Liver (tissue), 9 donors: ENCODE measurements around the gene APRT. TPM values are rescaled to one million over a fixed set of nuclear protein-coding genes. Genes with fewer than 3 reads are reported as not detected.
A peak's percentile ranks its signal among the peaks of the same experiment; 100 is the strongest.

Experiments
- DNase-seq: peaks from one replicate; pipeline ENCODE4 v3.0.0-alpha.2; 2017; ENCODE audit warnings: low spot score
- H3K27ac ChIP-seq, 2 donors: one replicate each; pipeline ENCODE4 v1.7.0; 2013; ENCODE audit warnings: inconsistent platforms in 2 of 2, low read length in 2 of 2, control low read depth in 1 of 2, low read depth in 1 of 2, mild to moderate bottlenecking in 1 of 2
- H3K27me3 ChIP-seq, 4 donors: one replicate each; pipeline versions ENCODE4 v1.6.1 to v1.7.0; 2013; ENCODE audit warnings: low read length in 3 of 4, inconsistent platforms in 1 of 4, mild to moderate bottlenecking in 1 of 4, moderate library complexity in 1 of 4; ENCODE audit not compliant: control insufficient read depth in 4 of 4, insufficient read depth in 4 of 4
- H3K36me3 ChIP-seq, 4 donors: one replicate each; pipeline versions ENCODE4 v1.6.1 to v1.7.0; 2013; ENCODE audit warnings: low read length in 3 of 4, mild to moderate bottlenecking in 3 of 4, low read depth in 1 of 4, moderate library complexity in 1 of 4; ENCODE audit not compliant: control insufficient read depth in 4 of 4, insufficient read depth in 3 of 4
- H3K4me1 ChIP-seq, 4 donors: one replicate each; pipeline versions ENCODE4 v1.6.1 to v1.7.0; 2013; ENCODE audit warnings: low read length in 3 of 4, mild to moderate bottlenecking in 3 of 4, moderate library complexity in 1 of 4; ENCODE audit not compliant: control insufficient read depth in 4 of 4, insufficient read depth in 4 of 4
- H3K4me3 ChIP-seq, 3 donors: one replicate each; pipeline versions ENCODE4 v1.6.1 to v1.7.0; 2013; ENCODE audit warnings: low read length in 3 of 3, control low read depth in 1 of 3, low read depth in 1 of 3, mild to moderate bottlenecking in 1 of 3
- H3K9ac ChIP-seq, 2 donors: one replicate each; pipeline ENCODE4 v1.7.0; 2013; ENCODE audit warnings: low read length in 2 of 2, mild to moderate bottlenecking in 2 of 2, moderate library complexity in 2 of 2, control low read depth in 1 of 2, low read depth in 1 of 2
- H3K9me3 ChIP-seq, 4 donors: one replicate each; pipeline versions ENCODE4 v1.6.1 to v1.7.0; 2013; ENCODE audit warnings: low read length in 3 of 4; ENCODE audit not compliant: control insufficient read depth in 4 of 4
- ATF3 ChIP-seq: IDR thresholded peaks from 2 replicates; pipeline ENCODE4 v1.6.1; 2016; ENCODE audit warnings: antibody characterized with exemption
- CTCF ChIP-seq: fragments of 150-350 bp; IDR thresholded peaks from 2 replicates; pipeline ENCODE4 v1.5.1; 2017; ENCODE audit warnings: improper control_type of control experiment, low read depth, low read length; ENCODE audit not compliant: missing input control
- EGR1 ChIP-seq, 2 donors: IDR thresholded peaks; 2 replicates each; pipeline ENCODE4 v1.6.1; 2016 to 2018; ENCODE audit warnings: antibody characterized with exemption in 2 of 2, low read depth in 2 of 2
- FOXA1 ChIP-seq: IDR thresholded peaks from 2 replicates; pipeline ENCODE4 v1.6.1; 2016; ENCODE audit warnings: antibody characterized with exemption
- FOXA2 ChIP-seq: IDR thresholded peaks from 2 replicates; pipeline ENCODE4 v1.6.1; 2016; ENCODE audit warnings: antibody characterized with exemption
- GABPA ChIP-seq, 2 donors: IDR thresholded peaks in 1 of 2; conservative IDR thresholded peaks in 1 of 2; 2 replicates each; pipeline ENCODE4 v1.6.1; 2016; ENCODE audit warnings: antibody characterized with exemption in 2 of 2, mild to moderate bottlenecking in 1 of 2, moderate library complexity in 1 of 2
- HNF4A ChIP-seq, 2 donors: conservative IDR thresholded peaks; 2 replicates each; pipeline ENCODE4 v1.6.1; 2016; ENCODE audit warnings: antibody characterized with exemption in 2 of 2, mild to moderate bottlenecking in 2 of 2
- HNF4G ChIP-seq: IDR thresholded peaks from 2 replicates; pipeline ENCODE4 v1.6.1; 2016; ENCODE audit warnings: antibody characterized with exemption
- JUND ChIP-seq, 2 donors: IDR thresholded peaks; 2 replicates each; pipeline ENCODE4 v1.6.1; 2016; ENCODE audit warnings: antibody characterized with exemption in 2 of 2
- MAX ChIP-seq: IDR thresholded peaks from 2 replicates; pipeline ENCODE4 v1.6.1; 2016; ENCODE audit warnings: antibody characterized with exemption
- NR2F2 ChIP-seq: IDR thresholded peaks from 2 replicates; pipeline ENCODE4 v1.6.1; 2016; ENCODE audit warnings: antibody characterized with exemption
- RAD21 ChIP-seq, 2 donors: IDR thresholded peaks; 2 replicates each; pipeline ENCODE4 v1.6.1; 2016; ENCODE audit warnings: antibody characterized with exemption in 2 of 2, mild to moderate bottlenecking in 2 of 2
- REST ChIP-seq: IDR thresholded peaks from 2 replicates; pipeline ENCODE4 v1.6.1; 2016; ENCODE audit warnings: antibody characterized with exemption, mild to moderate bottlenecking
- RXRA ChIP-seq, 2 donors: IDR thresholded peaks; 2 replicates each; pipeline ENCODE4 v1.6.1; 2017 to 2018; ENCODE audit warnings: antibody characterized with exemption in 2 of 2, mild to moderate bottlenecking in 1 of 2
- SP1 ChIP-seq: IDR thresholded peaks from 2 replicates; pipeline ENCODE4 v1.6.1; 2018; ENCODE audit warnings: antibody characterized with exemption, mild to moderate bottlenecking
- TAF1 ChIP-seq: conservative IDR thresholded peaks from 2 replicates; pipeline ENCODE4 v1.6.1; 2016; ENCODE audit warnings: antibody characterized with exemption, mild to moderate bottlenecking
- YY1 ChIP-seq: IDR thresholded peaks from 2 replicates; pipeline ENCODE4 v1.6.1; 2016; ENCODE audit warnings: antibody characterized with exemption, mild to moderate bottlenecking
- ZBTB33 ChIP-seq: IDR thresholded peaks from 2 replicates; pipeline ENCODE4 v1.6.1; 2016; ENCODE audit warnings: antibody characterized with exemption
- WGBS: extraction: QIAGEN DNeasy Blood & Tissue Kit; methylation state at CpG from one replicate; pipeline ENCODE4 v1.1.7; 2013; 5-methylcytosine and 5-hydroxymethylcytosine counted together
- polyA plus RNA-seq, 2 donors: library from polyadenylated mRNA; stranded (reverse) in 1 of 2; unstranded in 1 of 2; fragments of 200-250 nt in 1 of 2; fragments of >200 nt in 1 of 2; fragmentation: Nextera tagmentation in 1 of 2; extraction: Ambion mirVana in 1 of 2; gene quantifications; one replicate each; pipeline versions ENCODE4 v1.2.1 to v1.2.3, GENCODE V29; 2013 to 2015
- total RNA-seq, 2 donors: library from RNA; depleted of rRNA; stranded (reverse); fragments of >200 nt; gene quantifications; one replicate each; pipeline ENCODE4 v1.2.3, GENCODE V29; 2014
- donor health status: healthy.
- donor health status: healthy.
- donor health status: healthy.
- donor health status: healthy.
- donor health status: healthy.

The APRT gene
- total and polyA plus RNA-seq, 4 donors: 27.9 to 160 (median 94.4) TPM

GRCh38 chr16:88784074-88784855 is 27.5 kb downstream of the APRT start:
- TF ChIP-seq CTCF (peak; percentile 42), GABPA (IDR thresholded peaks at IDR 0.05 in 1 of 2, conservative IDR thresholded peaks at IDR 0.05 in 1 of 2) (no peak), RAD21 (IDR thresholded peaks at IDR 0.05) (peak; percentile 26 to 68)
- H3K9ac ChIP-seq: peak overlapping the region in 1 of 2 donors; percentile 28
- no peaks in the 10 kb centered on the region for H3K27me3 ChIP-seq
- peak overlapping the region; percentile 14 to 91 (median 57) for H3K4me3 ChIP-seq
- H3K36me3 ChIP-seq: no peaks in the 10 kb centered on the region
- 4% methylated on average over 74 of the region's 74 CpGs for WGBS
- peak overlapping the region; percentile 50 to 90 for H3K27ac ChIP-seq
- no peaks in the 10 kb centered on the region for H3K9me3 ChIP-seq
- H3K4me1 ChIP-seq: peaks cover 19 to 67% (median 46%) of the 10 kb centered on the region in 4 donors
- peak; percentile 76 for DNase-seq

GRCh38 chr16:88783391-88784073 is 28.2 kb downstream of the APRT start:
- H3K4me1 ChIP-seq: peaks cover 19 to 69% (median 46%) of the 10 kb centered on the region in 4 donors
- H3K27me3 ChIP-seq: no peaks in the 10 kb centered on the region
- TF ChIP-seq RAD21 (IDR thresholded peaks at IDR 0.05) (peak in 1 of 2 donors; percentile 20), MAX (no peak), HNF4G (no peak), GABPA (IDR thresholded peaks at IDR 0.05 in 1 of 2, conservative IDR thresholded peaks at IDR 0.05 in 1 of 2) (peak in 1 of 2 donors; percentile 21), RXRA (IDR thresholded peaks at IDR 0.05) (peak in 1 of 2 donors; percentile 30), EGR1 (IDR thresholded peaks at IDR 0.05; ENCODE audit: low read depth in 2 of 2) (no peak), FOXA2 (no peak), SP1 (no peak), NR2F2 (peak; percentile 39), HNF4A (conservative IDR thresholded peaks at IDR 0.05) (peak in 1 of 2 donors; percentile 35), ATF3 (no peak), CTCF (no peak), JUND (IDR thresholded peaks at IDR 0.05) (no peak), REST (no peak), YY1 (no peak), ZBTB33 (no peak), FOXA1 (no peak), TAF1 (no peak)
- 34% methylated on average over 27 of the region's 27 CpGs for WGBS
- H3K27ac ChIP-seq: peak overlapping the region; percentile 50 to 90
- H3K4me3 ChIP-seq: peak overlapping the region; percentile 24 to 91 (median 57)
- H3K9me3 ChIP-seq: no peaks in the 10 kb centered on the region
- H3K9ac ChIP-seq: peak overlapping the region; percentile 5 to 24
- DNase-seq: no peak
- H3K36me3 ChIP-seq: no peaks in the 10 kb centered on the region
